GM18526 (cell line): ENCODE measurements around the gene IDH3A.

Experiments used
- POLR2A ChIP-seq: IDR thresholded peaks from 3 replicates; pipeline ENCODE4 v1.6.1; 2011; ENCODE audit not compliant: insufficient read length; ENCODE audit errors: extremely low read depth

IDH3A gene

GRCh38 chr15:78110916-78111475 is 38.2 kb upstream of the IDH3A start:
- TF ChIP-seq POLR2A = no peak

- TF ChIP-seq POLR2A = no peak
These were observed 37.4 kb upstream of the IDH3A start for GRCh38 chr15:78111788-78112187.

GRCh38 chr15:78112551-78112950 is 36.6 kb upstream of the IDH3A start:
- TF ChIP-seq POLR2A = no peak

- no peak for TF ChIP-seq POLR2A
These were observed 28.6 kb upstream of the IDH3A start for GRCh38 chr15:78120523-78120922.

GRCh38 chr15:78125267-78125666 is 23.9 kb upstream of the IDH3A start:
- no peak for TF ChIP-seq POLR2A

- TF ChIP-seq POLR2A = no peak
These were observed 21.3 kb upstream of the IDH3A start for GRCh38 chr15:78127882-78128281.

- no peak for TF ChIP-seq POLR2A
These were observed 19.9 kb upstream of the IDH3A start for GRCh38 chr15:78129077-78129750.

GRCh38 chr15:78129751-78130287 is 19.3 kb upstream of the IDH3A start:
- no peak for TF ChIP-seq POLR2A

- no peak for TF ChIP-seq POLR2A
These were observed 18.5 kb upstream of the IDH3A start for GRCh38 chr15:78130466-78131294.

- peak; percentile 72 for TF ChIP-seq POLR2A
These were observed 17.7 kb upstream of the IDH3A start, which contains the start of gene CIB2 for GRCh38 chr15:78131295-78132061. TSS of gene CIB2 (minus strand) at chr15:78131445. CDS start at chr15:78131215, 230 bp downstream.

- TF ChIP-seq POLR2A = no peak
These were observed 15.4 kb upstream of the IDH3A start for GRCh38 chr15:78133801-78134200.

- no peak for TF ChIP-seq POLR2A
These were observed 9.6 kb upstream of the IDH3A start for GRCh38 chr15:78139578-78139977.

- TF ChIP-seq POLR2A = no peak
These were observed 8.9 kb upstream of the IDH3A start for GRCh38 chr15:78140292-78140691.

- TF ChIP-seq POLR2A = no peak
These were observed 6.8 kb upstream of the IDH3A start for GRCh38 chr15:78142332-78142731.
